SK-N-MC (cell line): ENCODE measurements around the gene ORM1.

Experiments
- EZH2 ChIP-seq: fragments of 200-600 bp; sonication (generic); IDR thresholded peaks from one replicate; pipeline ENCODE4 v1.6.1; 2017; ENCODE audit warnings: antibody characterized with exemption
- POLR2AphosphoS5 ChIP-seq: IDR thresholded peaks from 2 replicates; pipeline ENCODE4 v1.6.1; 2012; ENCODE audit warnings: mild to moderate bottlenecking, low read depth, low read length, borderline replicate concordance

- TF ChIP-seq POLR2AphosphoS5 (no peak), EZH2 (no peak)
Measured at GRCh38 chr9:114316605-114317230, 6.2 kb upstream of the ORM1 start.
